ENCODE data around the gene SMPD3.
A peak's percentile ranks its signal among the peaks of the same experiment; 100 is the strongest.

The SMPD3 gene

DNA sequence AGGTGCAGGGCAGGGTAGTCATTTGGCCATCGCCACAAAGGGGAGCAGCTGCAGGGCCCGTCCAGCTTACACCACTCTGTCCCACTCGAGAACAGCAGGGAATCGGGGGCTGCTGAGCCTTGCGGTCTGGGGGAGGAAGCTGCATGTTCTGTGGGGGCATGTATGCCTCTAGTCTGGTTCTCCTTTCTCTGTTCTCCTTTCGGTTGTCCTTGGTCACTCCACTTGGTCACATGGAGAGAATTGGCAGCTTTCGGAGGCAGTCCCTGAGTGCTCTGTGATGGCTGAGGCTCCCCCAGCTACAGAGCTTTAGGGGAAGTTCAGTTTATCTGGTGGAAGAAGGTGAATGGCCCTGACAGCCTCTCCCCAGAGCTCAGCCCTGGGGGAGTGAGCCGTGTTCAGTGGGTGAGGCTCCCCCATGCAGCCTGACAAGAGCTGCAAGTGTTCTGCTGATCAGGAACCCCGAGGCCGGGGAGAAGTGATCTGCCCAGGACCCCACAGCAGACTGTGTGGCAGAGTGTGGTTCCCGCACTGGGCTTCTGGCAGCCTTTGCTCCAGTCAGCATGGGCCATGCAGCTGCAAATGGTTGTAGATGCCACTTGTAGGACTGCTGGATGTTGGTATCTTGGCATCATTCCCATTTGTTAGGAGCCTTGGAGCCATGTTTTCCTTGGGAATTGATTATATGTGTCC is 22.3 kb upstream of the SMPD3 start:
- DNase-seq (ENCODE audit: low read depth) = no peak

DNA sequence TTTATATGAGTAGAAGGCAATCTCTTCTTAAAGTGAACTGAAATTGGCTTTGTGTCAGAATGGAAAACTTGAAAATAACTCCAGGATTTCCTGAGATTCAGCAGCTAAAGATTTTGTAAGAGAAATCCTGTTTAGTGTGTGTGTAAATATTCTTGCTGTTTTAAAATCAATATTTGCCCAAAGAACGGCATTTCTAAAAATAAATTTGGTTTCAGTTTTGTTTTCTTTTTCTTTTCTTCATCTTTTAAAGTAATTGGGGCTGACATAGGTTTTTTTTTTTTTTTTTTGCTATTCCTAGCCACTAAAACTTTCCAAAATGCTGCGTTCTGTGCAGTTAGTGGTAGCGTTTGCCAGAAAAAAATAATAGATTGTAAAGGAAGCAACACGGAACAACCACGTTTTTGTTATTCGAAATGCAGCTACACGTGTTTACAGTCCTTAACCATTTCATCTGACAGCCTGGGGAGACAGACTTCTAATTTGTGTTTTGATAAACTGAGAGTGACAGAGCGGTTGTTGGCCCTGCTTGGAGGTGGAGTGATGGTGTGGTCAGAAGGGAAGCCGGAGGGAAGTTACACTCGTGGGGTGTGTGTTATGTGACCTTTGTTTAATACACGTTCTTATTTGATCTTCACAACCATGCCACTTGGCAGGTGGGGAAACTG is 21.6 kb upstream of the SMPD3 start:
- DNase-seq (ENCODE audit: low read depth) = no peak

DNA sequence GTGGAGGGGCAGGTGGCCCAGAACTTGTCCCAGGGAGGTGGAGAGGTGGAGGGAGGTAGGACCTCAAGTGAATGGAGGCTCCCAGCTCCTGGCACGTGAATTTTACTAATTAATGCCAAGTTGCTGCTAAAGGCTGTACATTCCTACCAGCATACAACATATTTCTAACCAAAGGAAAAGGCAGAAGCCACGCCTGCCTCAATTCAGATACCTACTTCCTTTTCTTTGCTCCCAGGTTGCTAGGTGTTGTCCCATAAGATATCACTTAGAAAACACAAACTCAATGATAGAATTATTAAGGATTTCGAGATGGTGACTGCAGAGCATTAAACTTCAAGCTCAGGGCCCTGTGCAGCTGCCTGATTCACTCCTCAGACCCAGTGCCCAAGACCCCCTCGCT is 20.5 kb upstream of the SMPD3 start:
- DNase-seq (ENCODE audit: low read depth) = no peak

DNA sequence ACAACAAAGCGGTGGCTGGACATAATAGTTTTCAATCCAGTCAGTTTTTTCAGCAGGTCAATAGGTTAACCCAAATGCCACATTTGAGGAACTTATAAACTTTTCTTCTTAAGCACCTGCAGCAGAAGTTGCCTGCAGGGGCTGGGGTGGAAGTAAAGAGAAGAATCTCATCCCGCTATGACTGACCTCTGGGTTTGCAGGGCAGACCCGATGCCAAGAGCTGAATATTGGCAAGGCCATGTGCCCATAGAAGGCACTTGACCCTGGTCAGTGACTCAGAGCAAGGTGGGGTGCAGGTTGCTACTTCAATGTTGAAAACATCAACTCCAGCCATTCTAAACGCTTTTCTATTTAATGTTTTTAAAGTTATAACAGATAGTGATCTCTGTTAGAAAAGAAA is 17.9 kb upstream of the SMPD3 start:
- DNase-seq (ENCODE audit: low read depth) = no peak

DNA sequence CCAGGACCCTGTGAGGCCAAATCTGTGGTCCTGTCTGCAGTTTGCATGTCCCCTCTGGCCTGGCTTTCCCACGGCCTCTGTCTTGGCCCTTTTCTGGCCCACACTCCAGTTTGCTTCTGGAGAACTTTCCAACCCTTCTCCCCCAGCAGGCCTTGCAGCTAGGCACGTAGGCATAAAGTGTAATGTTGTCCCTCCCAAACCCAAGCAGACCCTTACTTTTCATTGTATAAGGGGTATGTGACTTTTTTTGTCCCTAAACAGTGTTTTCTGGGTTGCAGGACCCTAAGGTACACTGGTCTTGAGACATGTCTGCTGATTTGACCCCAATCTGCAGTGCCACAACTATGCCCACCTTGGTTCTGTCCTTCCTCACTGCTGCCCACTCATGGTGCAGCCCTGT is 15.6 kb upstream of the SMPD3 start:
- DNase-seq (ENCODE audit: low read depth) = no peak

DNA sequence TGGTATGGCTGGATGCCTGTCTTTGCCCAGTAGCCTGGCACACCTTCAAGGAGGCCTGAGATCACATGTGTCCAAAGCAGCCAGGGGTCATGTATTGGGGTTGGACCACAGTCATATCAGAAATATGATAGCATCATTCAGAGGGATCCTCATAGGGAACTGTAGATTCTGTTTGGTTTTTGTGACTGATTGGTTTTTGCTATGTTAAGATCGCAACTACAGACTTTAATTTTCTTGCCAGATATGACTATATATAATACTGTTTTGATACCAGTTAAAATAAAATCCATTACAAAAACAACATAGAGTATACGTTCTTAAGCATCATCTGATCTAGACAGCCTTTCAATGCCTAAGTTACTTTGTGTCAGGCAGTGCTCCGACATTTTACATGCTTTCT is 11.8 kb upstream of the SMPD3 start:
- no peak for DNase-seq (ENCODE audit: low read depth)

DNA sequence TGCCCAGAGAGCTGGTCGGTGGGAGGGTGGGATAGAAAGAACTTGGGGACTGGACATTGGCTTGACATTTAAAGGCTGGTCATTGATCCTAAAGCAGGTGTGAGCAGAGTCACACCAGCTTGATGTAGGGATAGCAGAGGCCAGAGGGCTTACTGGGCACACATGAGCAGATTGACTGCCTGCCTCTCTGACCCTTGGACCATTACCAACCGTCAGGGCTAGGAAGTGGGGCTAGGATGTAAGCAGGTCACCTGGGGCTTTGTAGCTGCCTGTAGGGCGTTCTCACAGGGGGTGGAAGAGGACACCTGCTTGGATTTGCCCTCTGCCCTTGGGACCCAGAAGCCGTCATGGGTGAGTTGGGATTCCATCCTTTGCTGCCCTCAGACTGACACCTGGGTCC is 11.1 kb upstream of the SMPD3 start:
- DNase-seq (ENCODE audit: low read depth) = no peak

DNA sequence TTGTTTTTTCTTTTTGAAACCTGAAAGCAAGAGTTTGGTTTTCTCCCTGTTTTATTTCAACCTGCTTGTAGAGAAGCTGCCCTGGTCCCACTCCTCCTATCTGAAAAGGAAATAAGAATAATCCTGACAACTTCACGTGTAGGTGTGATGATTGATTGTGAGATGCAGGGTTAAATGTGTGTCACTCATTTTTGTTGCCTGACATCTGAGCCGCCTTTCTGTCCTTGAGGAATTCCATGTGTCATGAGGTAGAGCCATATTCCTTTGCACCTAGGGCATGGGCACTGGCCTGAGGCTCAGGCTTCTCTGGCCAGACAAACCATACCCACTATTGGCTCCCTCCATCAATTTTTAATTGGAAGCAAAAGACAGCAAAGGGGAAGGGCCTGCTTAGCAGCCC is 10.2 kb upstream of the SMPD3 start:
- DNase-seq (ENCODE audit: low read depth) = no peak

DNA sequence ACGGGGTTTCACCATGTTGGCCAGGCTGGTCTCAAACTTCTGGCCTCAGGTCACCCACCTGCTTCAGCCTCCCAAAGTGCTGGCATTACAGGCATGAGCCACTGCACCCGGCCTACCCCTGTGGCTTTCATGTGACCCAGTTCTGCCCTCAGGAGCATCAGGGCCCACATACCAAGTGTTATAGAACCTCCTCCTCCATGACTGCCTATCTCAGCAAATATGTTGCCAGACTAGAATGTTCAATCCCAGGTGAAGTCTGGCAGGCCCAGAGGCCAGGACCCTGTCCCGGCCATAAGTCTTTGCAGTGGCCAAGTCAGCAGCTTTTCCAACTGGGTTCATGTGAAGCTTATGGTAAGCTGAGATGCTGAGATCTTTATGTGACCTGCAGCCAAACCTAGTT is 9.8 kb upstream of the SMPD3 start:
- DNase-seq (ENCODE audit: low read depth) = no peak

DNA sequence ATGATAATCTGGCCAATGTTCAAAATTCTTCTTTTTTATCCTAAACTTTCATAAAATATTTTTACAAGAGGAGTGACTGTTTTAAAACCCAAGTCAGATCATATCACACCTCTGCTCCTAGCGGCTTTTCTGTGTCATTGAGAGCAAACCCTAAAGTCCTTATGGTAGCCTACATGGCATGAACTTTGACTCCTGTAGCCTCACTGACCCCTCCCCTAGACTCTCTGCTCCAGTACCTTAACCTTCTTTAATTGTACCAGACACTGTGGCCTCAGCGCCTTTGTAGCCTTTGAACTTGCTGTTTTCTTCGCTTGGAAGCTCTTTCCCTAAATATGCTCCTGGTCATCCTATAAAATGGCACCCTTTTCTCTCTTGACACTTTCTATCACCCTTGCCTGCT is 7.3 kb upstream of the SMPD3 start:
- DNase-seq (ENCODE audit: low read depth) = no peak

DNA sequence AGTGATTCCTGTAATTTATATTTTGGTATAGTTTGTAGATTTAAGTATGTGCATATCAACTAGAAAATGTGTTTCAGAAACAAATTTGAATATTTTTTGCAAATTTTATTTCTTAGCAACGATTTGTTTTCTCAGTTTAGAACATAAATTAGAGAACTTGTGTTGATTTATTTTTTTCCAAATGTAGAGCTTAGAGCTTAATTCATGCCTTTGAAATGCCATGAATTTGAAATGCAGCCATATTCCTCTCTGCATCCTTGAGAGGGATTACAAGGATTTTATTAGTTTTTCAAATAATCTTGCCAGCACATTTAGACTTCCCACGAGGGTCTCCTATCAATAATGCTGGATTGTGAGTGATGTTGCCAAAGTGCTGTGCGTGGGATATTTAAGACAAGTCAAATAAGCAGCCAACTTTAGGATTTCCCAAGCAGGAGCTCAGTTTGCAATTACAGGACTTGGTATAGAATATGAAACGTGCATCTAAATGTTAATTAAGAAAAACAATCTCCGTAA is 6.7 kb upstream of the SMPD3 start:
- DNase-seq (ENCODE audit: low read depth) = no peak

DNA sequence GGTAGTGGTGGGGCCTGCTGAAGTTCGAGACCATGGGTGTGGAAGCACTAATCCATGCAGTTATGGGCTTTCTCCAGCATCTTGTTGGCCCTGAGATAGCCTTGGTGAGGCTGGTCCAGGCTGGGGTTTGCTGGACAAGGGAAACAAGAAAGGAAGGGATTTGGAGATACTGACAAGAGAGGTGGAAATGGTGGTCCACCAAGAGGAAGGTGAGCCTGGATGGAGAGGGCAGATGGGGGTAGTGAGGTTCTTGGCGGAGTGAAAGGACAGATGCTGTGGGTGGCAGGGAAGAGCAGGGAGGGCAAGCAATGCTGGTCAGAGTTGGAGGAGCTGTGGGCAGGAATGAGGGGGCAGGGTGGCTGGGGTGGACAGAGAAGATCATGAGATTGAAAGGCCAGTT is 5.5 kb upstream of the SMPD3 start:
- DNase-seq (ENCODE audit: low read depth) = no peak

DNA sequence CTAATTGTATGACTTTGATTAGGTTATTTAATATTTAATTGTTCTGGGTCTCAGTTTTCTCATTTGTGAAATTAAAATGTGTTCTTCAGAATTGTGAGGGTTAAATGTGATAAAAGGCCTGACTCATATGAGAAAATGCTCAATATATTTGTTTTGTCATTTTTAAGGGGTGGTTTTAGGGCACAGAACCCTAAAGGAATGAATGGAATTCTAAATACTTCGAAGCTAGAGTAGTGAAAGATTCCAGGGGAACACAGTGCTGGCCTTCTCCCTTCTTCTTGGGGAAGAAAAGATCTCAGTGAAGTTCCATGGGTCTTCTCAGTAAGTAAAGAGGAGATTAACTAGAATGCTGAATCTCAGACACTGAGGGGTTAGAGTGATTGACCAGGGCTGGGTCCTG is 3.9 kb upstream of the SMPD3 start:
- DNase-seq (ENCODE audit: low read depth) = peak; percentile 34

DNA sequence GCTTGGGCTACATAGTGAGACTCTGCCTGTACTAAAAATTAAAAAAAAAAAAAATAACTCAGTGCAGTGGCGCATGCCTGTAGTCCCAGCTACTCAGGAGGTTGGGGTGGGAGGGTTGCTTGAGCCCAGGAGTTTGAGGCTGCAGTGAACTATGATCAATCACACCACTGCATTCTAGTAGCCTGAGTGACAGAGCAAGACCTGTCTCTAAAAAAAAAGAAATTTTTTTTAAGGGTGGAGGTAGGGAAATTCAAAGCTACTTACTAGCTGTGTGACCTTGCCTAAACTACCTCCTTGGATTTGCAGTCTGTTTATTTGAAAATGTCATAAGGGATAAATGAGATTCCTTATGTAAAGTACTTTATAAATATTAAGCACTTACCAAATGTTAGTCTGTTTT is 3.4 kb upstream of the SMPD3 start:
- DNase-seq (ENCODE audit: low read depth) = no peak

DNA sequence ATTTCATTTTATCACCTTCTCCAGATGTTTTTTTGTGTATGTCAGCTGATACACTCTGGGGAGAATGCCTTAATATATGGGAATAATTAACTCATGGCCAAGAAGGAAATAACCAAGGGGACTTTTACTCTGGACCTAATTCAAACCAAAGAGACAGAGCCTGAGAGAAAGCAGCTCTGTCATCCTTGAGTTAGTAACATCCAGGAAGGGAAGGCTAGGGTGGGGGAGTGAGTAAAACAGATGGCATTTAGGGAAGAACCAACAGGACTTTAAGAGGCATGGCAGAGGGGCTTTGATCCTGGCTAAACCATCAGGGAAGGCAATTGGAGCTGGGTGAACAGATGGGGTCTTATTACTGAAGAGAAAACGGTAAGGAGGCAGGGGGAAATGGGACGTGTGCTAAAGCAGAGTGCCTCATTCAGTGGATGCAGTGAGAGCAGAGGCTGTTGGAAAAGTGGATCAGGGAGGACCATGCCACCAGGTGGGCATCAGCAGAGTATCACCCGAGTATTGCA is 2.5 kb upstream of the SMPD3 start:
- DNase-seq (ENCODE audit: low read depth) = no peak

DNA sequence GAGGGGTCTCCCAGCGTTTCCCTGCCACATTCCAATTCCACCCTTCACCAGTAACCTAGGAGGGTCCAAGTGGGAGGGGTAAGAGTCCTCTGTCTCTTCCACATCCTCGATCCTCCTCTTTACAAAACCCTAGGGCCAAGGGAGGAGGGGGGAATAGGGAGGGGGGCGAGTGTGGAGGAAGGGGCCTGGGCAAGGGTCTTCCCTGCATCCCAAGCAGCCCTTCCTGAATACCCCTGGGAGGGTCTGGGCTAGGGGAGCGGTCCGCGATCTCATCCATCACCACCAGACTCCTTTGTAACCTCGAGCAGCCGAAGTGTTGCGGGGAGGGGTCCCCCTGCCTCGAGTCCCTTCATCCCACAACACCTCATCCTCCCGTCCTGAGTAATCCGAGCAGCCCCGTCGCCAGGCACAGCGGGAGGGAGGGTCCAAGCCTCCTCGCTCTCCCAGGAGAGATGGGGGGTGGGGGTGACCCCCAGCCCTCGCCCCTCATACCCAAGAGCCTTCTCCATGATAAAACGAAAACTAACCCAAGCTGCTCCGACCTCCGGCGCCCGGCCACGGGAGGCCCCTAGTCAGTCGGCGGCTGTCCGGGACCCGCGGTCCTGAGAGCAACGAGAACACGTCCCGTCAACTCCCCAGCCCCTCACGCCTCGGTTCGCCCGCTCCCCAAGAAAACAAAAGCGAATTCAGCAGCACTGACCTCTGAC is 502 bp downstream of the SMPD3 start:
- no peak for DNase-seq (ENCODE audit: low read depth)

DNA sequence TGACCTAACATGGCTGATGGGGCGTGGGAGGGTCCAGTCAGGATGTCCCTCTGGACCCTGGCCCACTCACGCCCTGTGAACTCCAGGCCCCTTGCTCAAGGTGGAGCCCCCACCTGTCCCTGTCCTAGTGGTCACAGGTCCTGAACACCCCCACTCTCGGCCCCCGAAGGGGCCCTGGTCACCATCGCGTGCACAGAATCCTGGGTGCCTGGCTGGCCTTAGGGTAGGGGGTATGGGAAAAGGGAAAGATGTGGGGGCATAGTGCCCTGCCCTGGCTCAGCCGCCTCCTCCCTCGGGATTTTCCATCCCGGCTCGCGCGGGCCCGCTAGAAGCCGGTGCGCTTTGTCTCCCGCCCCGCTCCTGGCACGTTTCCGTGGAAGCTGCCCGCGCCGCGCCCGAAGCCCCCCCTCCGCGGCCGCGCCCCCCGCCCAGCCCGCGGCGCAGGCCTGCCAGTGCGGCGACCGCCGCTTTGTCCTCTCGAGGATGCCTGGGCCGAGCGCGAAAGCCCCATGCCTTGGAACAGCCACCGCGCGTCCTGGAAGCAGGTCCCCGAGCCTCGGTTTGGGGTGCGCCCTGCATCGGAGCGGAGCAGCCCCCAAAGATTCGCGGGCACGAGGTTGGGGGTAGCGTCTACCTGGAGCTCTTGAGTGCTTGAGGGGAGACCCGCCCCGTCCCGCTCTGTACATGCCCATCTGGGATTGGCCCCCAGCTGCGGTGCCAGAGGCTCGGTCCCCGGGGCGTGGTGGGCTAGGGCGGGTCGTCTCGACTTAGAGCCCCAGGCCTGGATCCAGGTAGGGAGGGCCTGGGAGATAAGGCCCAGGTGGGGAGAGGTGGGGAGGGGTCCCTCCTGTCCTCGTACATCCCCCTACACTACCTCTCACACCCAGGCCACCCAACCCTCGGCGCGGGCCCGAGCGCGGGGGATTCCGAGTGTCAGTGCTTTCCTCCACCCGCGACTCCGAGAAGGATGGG is 1.3 kb downstream of the SMPD3 start:
- DNase-seq (ENCODE audit: low read depth) = no peak

DNA sequence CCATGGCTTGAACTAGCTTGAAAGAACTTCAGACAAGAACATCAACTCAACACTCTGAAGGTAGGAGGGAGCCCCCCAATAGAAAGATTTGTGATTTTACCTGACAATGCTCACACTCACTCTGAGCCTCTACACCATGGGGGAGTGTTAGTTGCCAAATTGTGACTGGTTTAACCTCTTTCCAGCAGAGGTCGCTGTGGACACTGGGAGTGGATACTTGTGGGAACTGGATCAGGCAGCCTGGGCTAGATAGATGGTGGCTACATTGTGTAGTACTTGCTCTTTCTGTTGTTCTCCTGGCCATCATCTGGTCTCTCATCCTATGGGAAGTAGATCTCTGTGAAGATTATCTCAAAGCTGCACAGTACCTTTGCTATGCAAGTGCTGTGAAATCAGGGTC is 2.9 kb downstream of the SMPD3 start:
- DNase-seq (ENCODE audit: low read depth) = no peak

DNA sequence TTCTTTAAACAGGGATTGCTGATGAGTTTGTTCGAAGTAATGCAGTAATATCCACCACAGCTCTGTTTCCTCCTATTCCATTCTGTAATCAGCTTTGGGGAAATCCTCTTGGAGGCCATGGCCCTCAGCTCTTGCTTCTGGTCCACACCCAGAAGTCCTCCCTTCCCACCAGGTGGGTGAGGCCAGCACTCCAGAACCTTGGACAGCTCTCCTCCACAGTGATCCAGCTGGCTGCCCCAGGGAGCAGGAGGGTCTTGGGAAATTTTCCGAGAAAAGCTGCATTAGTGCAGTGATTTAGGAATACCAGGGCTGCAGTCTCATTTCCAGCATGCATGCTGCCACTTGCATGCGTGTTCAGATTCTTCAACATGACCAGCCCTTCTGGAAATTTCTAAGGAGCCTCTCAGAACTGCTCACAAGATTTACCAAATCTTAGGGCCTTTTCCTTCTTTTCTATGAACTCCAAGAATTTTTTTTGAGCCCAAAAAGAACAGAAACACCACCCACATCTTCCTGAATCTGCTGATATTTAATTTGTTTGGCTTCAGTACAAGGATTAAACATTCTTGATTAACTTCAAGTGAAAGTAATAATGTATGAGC is 4.2 kb downstream of the SMPD3 start:
- DNase-seq (ENCODE audit: low read depth) = no peak

DNA sequence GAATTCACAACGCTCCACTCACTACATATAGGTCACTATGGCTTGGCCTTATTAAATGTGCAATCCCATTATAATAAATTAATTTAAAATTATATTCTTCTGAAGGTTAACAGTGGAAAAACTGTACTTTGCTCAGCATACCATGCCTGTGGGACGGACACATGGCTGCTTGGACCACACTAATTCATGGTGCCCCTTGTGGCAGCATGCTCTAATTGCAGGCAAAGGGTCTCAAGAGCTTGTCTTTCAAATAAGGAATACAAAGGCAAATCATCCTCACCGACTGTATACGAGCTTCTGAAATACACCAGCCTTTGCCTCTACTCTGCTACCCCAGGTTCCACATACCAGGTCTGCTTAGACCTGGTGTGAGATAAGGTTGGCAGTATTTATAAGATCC is 11.7 kb downstream of the SMPD3 start:
- no peak for DNase-seq (ENCODE audit: low read depth)

DNA sequence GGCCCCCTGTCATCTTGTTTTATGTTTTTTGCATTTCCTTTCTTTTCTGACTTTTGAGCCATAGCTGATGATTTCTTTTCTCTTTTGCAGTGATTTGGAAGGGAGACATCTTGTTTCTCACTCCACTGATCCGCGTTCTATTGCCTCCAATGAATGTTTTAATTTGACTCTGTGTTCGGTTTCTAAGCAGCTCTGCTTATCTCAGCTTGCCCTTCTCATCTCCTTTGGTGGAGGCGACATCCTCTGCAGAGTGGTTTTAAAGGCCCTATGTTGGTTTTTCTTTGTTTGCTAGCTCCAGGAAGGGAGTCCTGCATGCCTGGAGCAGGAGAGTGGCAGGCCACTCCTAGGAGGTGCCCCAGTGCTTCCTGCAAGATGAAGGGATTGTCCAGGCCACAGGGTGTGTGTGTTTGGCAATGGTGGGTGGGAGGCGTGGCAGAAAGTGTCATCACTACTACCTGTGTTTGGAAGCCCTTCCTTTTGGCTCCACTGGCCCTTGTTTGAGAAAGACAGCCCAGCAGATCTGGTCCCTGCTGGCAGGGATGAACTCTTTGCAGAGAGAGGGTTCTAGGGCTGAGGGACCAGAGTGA is 13.6 kb downstream of the SMPD3 start:
- DNase-seq (ENCODE audit: low read depth) = no peak
